HepG2 (cell line): ENCODE measurements around the gene GCNT2. TPM values are rescaled to one million over a fixed set of nuclear protein-coding genes. Genes with fewer than 3 reads are reported as not detected.

ENCODE experiments used
- ATAC-seq: fragments of 200-7000 bp; cut with Tn5 transposase; 3 replicates; pipeline ENCODE4 v1.9.1; 2020; ENCODE audit warnings: mild to moderate bottlenecking, moderate library complexity
- BruUV-seq: library from RNA; stranded (reverse); fragments of 400-500 nt; replicated peaks from 2 replicates; lab custom pipeline; 2021; lab: Mats Ljungman, UMichigan
- CTCF ChIA-PET: fragments of 300-600 bp; formaldehyde crosslinking; extraction: SDS; loops from one replicate; lab custom pipeline; 2021; ENCODE audit warnings: low total read pairs, inconsistent platforms, low intra/inter-chr PET ratio; lab: Yijun Ruan, JAX
- POLR2A ChIA-PET: fragments of 350-600 bp; sonication (Branson Sonifier 250); formaldehyde crosslinking; loops from one replicate; lab custom pipeline; 2020; ENCODE audit warnings: antibody characterized with exemption, inconsistent platforms; lab: Yijun Ruan, JAX
- DNase-seq: peaks from one replicate; pipeline ENCODE4 v3.0.0-alpha.2; 2015; ENCODE audit warnings: low spot score
- FAIRE-seq: peaks from 3 replicates; lab custom pipeline; 2011; peaks lifted over from hg19 to GRCh38; lab: Jason Lieb, UNC
- H2AFZ ChIP-seq: one replicate; pipeline ENCODE4 v1.6.1; 2011; ENCODE audit warnings: low read length, inconsistent platforms
- H3K27ac ChIP-seq: fragments of 300-600 bp; 3 replicates; pipeline ENCODE4 v1.8.0; 2011; ENCODE audit warnings: mixed run types, mild to moderate bottlenecking, mixed read lengths, low read length, inconsistent platforms; ENCODE audit not compliant: insufficient read depth; ENCODE audit errors: extremely low read length
- H3K27me3 ChIP-seq, 2 experiments: fragments of 200-600 bp in 1 of 2; 2 replicates in 1 of 2; 3 replicates in 1 of 2; pipeline versions ENCODE4 v1.6.0 to v1.8.0; 2011; ENCODE audit warnings: low read length in 2 of 2, mild to moderate bottlenecking in 2 of 2, moderate library complexity in 2 of 2, inconsistent platforms in 1 of 2; ENCODE audit not compliant: insufficient read depth in 2 of 2, control insufficient read depth in 1 of 2
- H3K36me3 ChIP-seq, 2 experiments: fragments of 200-600 bp in 1 of 2; replicated peaks in 1 of 2; 2 replicates in 1 of 2; 3 replicates in 1 of 2; pipeline versions ENCODE4 v1.5.1 to v1.8.0; 2011; ENCODE audit warnings: low read length in 2 of 2, inconsistent platforms in 1 of 2; ENCODE audit not compliant: insufficient read depth in 2 of 2, control insufficient read depth in 1 of 2
- H3K4me1 ChIP-seq: 2 replicates; pipeline ENCODE4 v1.5.1; 2012; ENCODE audit warnings: low read length, inconsistent platforms; ENCODE audit not compliant: insufficient read depth
- H3K4me2 ChIP-seq: 2 replicates; pipeline ENCODE4 v1.6.0; 2011; ENCODE audit warnings: low read depth, low read length, inconsistent platforms
- H3K4me3 ChIP-seq, 3 experiments: fragments of 200-600 bp in 1 of 3; sonication (generic), shearing (Covaris generic) in 1 of 3; replicated peaks in 1 of 3; 2 replicates each; pipeline ENCODE4 v1.5.1; 2011 to 2016; ENCODE audit warnings: low read length in 3 of 3, inconsistent platforms in 2 of 3, low read depth in 2 of 3, mild to moderate bottlenecking in 2 of 3, control low read depth in 1 of 3, mixed read lengths in 1 of 3; ENCODE audit not compliant: insufficient read depth in 1 of 3
- H3K79me2 ChIP-seq: one replicate; pipeline ENCODE4 v1.6.1; 2011; ENCODE audit warnings: low read length, inconsistent platforms; ENCODE audit not compliant: insufficient read depth
- H3K9ac ChIP-seq: 2 replicates; pipeline ENCODE4 v1.6.0; 2011; ENCODE audit warnings: mild to moderate bottlenecking, low read depth, low read length, inconsistent platforms; ENCODE audit not compliant: insufficient read depth
- H3K9me3 ChIP-seq: 2 replicates; pipeline ENCODE4 v1.5.1; 2012; ENCODE audit warnings: mild to moderate bottlenecking, low read length
- H4K20me1 ChIP-seq: 2 replicates; pipeline ENCODE4 v1.6.0; 2011; ENCODE audit warnings: inconsistent platforms, mild to moderate bottlenecking, low read length, moderate library complexity; ENCODE audit not compliant: insufficient read depth
- AGO1 ChIP-seq: fragments of 200-400 bp; formaldehyde crosslinking; IDR thresholded peaks from 2 replicates; pipeline ENCODE4 v1.6.1; 2017; ENCODE audit warnings: mild to moderate bottlenecking, low read depth, low read length, moderate library complexity; ENCODE audit not compliant: poor library complexity, severe bottlenecking
- CEBPG ChIP-seq: IDR thresholded peaks from 2 replicates; pipeline ENCODE4 v1.6.1; 2016
- CHD4 ChIP-seq: fragments of 200-600 bp; sonication (generic); IDR thresholded peaks from 2 replicates; pipeline ENCODE4 v1.7.0; 2017; ENCODE audit warnings: mild to moderate bottlenecking, low read length, borderline replicate concordance
- GZF1 ChIP-seq: sonication (generic); formaldehyde crosslinking; IDR thresholded peaks from 2 replicates; pipeline ENCODE4 v1.5.1; 2020; ENCODE audit warnings: mild to moderate bottlenecking, missing genetic modification reagents
- ISL2 ChIP-seq: sonication (generic); formaldehyde crosslinking; IDR thresholded peaks from 2 replicates; pipeline ENCODE4 v1.5.0; 2020; ENCODE audit warnings: missing genetic modification reagents
- MAZ ChIP-seq, 2 experiments: sonication (generic) in 1 of 2; formaldehyde crosslinking in 1 of 2; IDR thresholded peaks; 2 replicates each; pipeline versions ENCODE4 v1.5.0 to v1.6.1; 2012 to 2020; ENCODE audit warnings: low read depth in 2 of 2, mild to moderate bottlenecking in 2 of 2, borderline replicate concordance in 1 of 2, improper control_type of control experiment in 1 of 2, low read length in 1 of 2, missing genetic modification reagents in 1 of 2, moderate library complexity in 1 of 2
- PAF1 ChIP-seq: IDR thresholded peaks from 2 replicates; pipeline ENCODE4 v1.6.1; 2016; ENCODE audit warnings: missing genetic modification reagents, missing compliant biosample characterization
- ZFY ChIP-seq: sonication (generic); formaldehyde crosslinking; IDR thresholded peaks from 2 replicates; pipeline ENCODE4 v1.4.0; 2020; ENCODE audit warnings: missing genetic modification reagents
- ZNF235 ChIP-seq: sonication (generic); formaldehyde crosslinking; IDR thresholded peaks from 2 replicates; pipeline ENCODE4 v1.8.1; 2023; ENCODE audit warnings: mild to moderate bottlenecking, missing genetic modification reagents, borderline replicate concordance
- ZNF34 ChIP-seq: sonication (generic); formaldehyde crosslinking; IDR thresholded peaks from 2 replicates; pipeline ENCODE4 v1.4.0; 2020; ENCODE audit warnings: mild to moderate bottlenecking, missing genetic modification reagents, borderline replicate concordance
- ZNF615 ChIP-seq: sonication (generic); formaldehyde crosslinking; IDR thresholded peaks from 2 replicates; pipeline ENCODE4 v1.5.0; 2020; ENCODE audit warnings: mild to moderate bottlenecking, missing genetic modification reagents, borderline replicate concordance
- WGBS: methylation state at CpG from one replicate; pipeline ENCODE4 v1.1.6; 2017; ENCODE audit warnings: low lambda C conversion rate; 5-methylcytosine and 5-hydroxymethylcytosine counted together
- in situ Hi-C: cut with HindIII; loops from 2 replicates; pipeline ENCODE4 v1.10.0; 2017; ENCODE audit warnings: low pct_unique_long_range_greater_than_20kb; ENCODE audit not compliant: extremely low pct_ligation_motif_present
- intact Hi-C: fragments of 100-400 bp; cut with micrococcal nuclease; formaldehyde crosslinking; loops from one replicate; pipeline ENCODE4 v1.10.0; 2022; ENCODE audit not compliant: unreplicated experiment
- polyA plus RNA-seq, 8 experiments: library from polyadenylated mRNA; depleted of rRNA in 3 of 8; stranded (reverse) in 7 of 8; unstranded in 1 of 8; fragments of >200 nt; fragmentation: Illumina TruSeq in 4 of 8; extraction: Trizol in 4 of 8; gene quantifications; 2 replicates each; pipeline versions ENCODE4 v1.2.1 to v1.2.3, GENCODE V29; 2011 to 2016; ENCODE audit warnings: low read depth in 4 of 8, missing spikeins in 1 of 8, mixed read lengths in 1 of 8; ENCODE audit not compliant: insufficient read depth in 1 of 8
- total RNA-seq, 5 experiments: library from RNA; depleted of rRNA; stranded (reverse); fragments of >200 nt; fragmentation: Illumina TruSeq; extraction: Trizol; gene quantifications; 2 replicates each; pipeline ENCODE4 v1.2.3, GENCODE V29; 2016; ENCODE audit warnings: low read depth in 1 of 5
- TF ChIP-seq, protein P1 (sequence below): sonication (generic); formaldehyde crosslinking; IDR thresholded peaks from 2 replicates; pipeline ENCODE4 v1.4.0; 2020; ENCODE audit warnings: low read depth, mild to moderate bottlenecking, missing genetic modification reagents
- TF ChIP-seq, protein P2 (sequence below): sonication (generic); formaldehyde crosslinking; IDR thresholded peaks from 2 replicates; pipeline ENCODE4 v1.4.0; 2020; ENCODE audit warnings: missing genetic modification reagents, borderline replicate concordance
- TF ChIP-seq, protein P3 (sequence below): IDR thresholded peaks from 2 replicates; pipeline ENCODE4 v1.6.1; 2018; ENCODE audit warnings: missing genetic modification reagents
- TF ChIP-seq, protein P4 (sequence below): sonication (generic); formaldehyde crosslinking; IDR thresholded peaks from 2 replicates; pipeline ENCODE4 v1.4.0; 2020; ENCODE audit warnings: missing genetic modification reagents
- TF ChIP-seq, protein P5 (sequence below): sonication (generic); formaldehyde crosslinking; IDR thresholded peaks from 2 replicates; pipeline ENCODE4 v1.4.0; 2020; ENCODE audit warnings: missing genetic modification reagents

GCNT2 gene
- total and polyA plus RNA-seq, 2 of the 13 experiments (the other 11 are each of a cell fraction or from before 2014, with no cell fraction given): 11.8 to 31.9 TPM

DNA sequence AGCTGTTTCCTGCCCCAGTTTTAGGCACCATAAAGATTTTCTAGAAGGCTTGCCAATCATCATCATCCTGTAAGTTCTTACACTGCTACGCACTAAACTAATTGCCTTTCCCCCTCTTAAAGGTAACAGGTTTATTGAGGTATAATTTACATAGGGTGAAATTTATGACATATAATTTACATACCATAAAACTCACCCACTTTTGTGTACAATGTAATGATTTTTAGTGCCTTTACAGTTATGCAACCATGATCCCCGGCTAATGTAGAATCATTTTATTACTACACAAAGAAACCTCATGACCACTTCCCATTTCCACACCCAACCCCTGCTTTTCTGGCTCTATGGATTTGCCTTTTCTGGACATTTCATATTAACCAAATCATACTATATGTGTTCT, 21.1 kb downstream of the GCNT2 start:
- peaks cover 12% of the 10 kb centered on the region for H3K79me2 ChIP-seq
- ChIA-PET CTCF (no interaction called here), POLR2A (no interaction called here)
- BruUV-seq: no TSS peak
- no peak for FAIRE-seq
- no peak overlapping the region for H3K4me3 ChIP-seq
- no peak for TF ChIP-seq AGO1
- TF ChIP-seq, protein P1, sequence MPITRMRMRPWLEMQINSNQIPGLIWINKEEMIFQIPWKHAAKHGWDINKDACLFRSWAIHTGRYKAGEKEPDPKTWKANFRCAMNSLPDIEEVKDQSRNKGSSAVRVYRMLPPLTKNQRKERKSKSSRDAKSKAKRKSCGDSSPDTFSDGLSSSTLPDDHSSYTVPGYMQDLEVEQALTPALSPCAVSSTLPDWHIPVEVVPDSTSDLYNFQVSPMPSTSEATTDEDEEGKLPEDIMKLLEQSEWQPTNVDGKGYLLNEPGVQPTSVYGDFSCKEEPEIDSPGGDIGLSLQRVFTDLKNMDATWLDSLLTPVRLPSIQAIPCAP (CRISPR knock-in tag): no peak
- TF ChIP-seq ZFY: no peak
- TF ChIP-seq, protein P2, sequence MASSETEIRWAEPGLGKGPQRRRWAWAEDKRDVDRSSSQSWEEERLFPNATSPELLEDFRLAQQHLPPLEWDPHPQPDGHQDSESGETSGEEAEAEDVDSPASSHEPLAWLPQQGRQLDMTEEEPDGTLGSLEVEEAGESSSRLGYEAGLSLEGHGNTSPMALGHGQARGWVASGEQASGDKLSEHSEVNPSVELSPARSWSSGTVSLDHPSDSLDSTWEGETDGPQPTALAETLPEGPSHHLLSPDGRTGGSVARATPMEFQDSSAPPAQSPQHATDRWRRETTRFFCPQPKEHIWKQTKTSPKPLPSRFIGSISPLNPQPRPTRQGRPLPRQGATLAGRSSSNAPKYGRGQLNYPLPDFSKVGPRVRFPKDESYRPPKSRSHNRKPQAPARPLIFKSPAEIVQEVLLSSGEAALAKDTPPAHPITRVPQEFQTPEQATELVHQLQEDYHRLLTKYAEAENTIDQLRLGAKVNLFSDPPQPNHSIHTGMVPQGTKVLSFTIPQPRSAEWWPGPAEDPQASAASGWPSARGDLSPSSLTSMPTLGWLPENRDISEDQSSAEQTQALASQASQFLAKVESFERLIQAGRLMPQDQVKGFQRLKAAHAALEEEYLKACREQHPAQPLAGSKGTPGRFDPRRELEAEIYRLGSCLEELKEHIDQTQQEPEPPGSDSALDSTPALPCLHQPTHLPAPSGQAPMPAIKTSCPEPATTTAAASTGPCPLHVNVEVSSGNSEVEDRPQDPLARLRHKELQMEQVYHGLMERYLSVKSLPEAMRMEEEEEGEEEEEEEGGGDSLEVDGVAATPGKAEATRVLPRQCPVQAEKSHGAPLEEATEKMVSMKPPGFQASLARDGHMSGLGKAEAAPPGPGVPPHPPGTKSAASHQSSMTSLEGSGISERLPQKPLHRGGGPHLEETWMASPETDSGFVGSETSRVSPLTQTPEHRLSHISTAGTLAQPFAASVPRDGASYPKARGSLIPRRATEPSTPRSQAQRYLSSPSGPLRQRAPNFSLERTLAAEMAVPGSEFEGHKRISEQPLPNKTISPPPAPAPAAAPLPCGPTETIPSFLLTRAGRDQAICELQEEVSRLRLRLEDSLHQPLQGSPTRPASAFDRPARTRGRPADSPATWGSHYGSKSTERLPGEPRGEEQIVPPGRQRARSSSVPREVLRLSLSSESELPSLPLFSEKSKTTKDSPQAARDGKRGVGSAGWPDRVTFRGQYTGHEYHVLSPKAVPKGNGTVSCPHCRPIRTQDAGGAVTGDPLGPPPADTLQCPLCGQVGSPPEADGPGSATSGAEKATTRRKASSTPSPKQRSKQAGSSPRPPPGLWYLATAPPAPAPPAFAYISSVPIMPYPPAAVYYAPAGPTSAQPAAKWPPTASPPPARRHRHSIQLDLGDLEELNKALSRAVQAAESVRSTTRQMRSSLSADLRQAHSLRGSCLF (CRISPR knock-in tag): no peak
- TF ChIP-seq, protein P3, sequence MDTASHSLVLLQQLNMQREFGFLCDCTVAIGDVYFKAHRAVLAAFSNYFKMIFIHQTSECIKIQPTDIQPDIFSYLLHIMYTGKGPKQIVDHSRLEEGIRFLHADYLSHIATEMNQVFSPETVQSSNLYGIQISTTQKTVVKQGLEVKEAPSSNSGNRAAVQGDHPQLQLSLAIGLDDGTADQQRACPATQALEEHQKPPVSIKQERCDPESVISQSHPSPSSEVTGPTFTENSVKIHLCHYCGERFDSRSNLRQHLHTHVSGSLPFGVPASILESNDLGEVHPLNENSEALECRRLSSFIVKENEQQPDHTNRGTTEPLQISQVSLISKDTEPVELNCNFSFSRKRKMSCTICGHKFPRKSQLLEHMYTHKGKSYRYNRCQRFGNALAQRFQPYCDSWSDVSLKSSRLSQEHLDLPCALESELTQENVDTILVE (CRISPR knock-in tag): no peak
- no peak for TF ChIP-seq ZNF235 (CRISPR knock-in tag)
- TF ChIP-seq CEBPG: no peak
- TF ChIP-seq GZF1 (CRISPR knock-in tag): no peak
- TF ChIP-seq MAZ (IDR thresholded peaks at IDR 0.05; ENCODE audit: borderline replicate concordance, low read depth, low read length): no peak
- no peak for TF ChIP-seq MAZ (CRISPR knock-in tag; IDR thresholded peaks at IDR 0.05; ENCODE audit: low read depth)
- TF ChIP-seq, protein P4, sequence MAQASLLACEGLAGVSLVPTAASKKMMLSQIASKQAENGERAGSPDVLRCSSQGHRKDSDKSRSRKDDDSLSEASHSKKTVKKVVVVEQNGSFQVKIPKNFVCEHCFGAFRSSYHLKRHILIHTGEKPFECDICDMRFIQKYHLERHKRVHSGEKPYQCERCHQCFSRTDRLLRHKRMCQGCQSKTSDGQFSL (CRISPR knock-in tag): no peak
- no peak for TF ChIP-seq CHD4
- no peak for TF ChIP-seq PAF1 (CRISPR knock-in tag)
- TF ChIP-seq, protein P5, sequence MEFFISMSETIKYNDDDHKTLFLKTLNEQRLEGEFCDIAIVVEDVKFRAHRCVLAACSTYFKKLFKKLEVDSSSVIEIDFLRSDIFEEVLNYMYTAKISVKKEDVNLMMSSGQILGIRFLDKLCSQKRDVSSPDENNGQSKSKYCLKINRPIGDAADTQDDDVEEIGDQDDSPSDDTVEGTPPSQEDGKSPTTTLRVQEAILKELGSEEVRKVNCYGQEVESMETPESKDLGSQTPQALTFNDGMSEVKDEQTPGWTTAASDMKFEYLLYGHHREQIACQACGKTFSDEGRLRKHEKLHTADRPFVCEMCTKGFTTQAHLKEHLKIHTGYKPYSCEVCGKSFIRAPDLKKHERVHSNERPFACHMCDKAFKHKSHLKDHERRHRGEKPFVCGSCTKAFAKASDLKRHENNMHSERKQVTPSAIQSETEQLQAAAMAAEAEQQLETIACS: no peak
- TF ChIP-seq ZNF34 (CRISPR knock-in tag): no peak
- no peak for TF ChIP-seq ISL2 (CRISPR knock-in tag)
- no peak for TF ChIP-seq ZNF615 (CRISPR knock-in tag)
- H3K9me3 ChIP-seq: no peaks in the 10 kb centered on the region
- peaks cover 0 to 4% of the 10 kb centered on the region in 2 experiments; a peak in 1 of 5 replicates for H3K36me3 ChIP-seq
- H3K9ac ChIP-seq: no peak overlapping the region
- no peak for DNase-seq
- no peaks in the 10 kb centered on the region; the same call in 1 of the 2 replicates for H4K20me1 ChIP-seq
- H3K27ac ChIP-seq: no peak overlapping the region
- no peak overlapping the region for H3K4me2 ChIP-seq
- H3K4me1 ChIP-seq: peaks cover 12% of the 10 kb centered on the region
- no peak overlapping the region for H2AFZ ChIP-seq
- intact Hi-C loops (no loop called here), in situ Hi-C loops (no loop called here)
- 93% methylated on average over 2 of the region's 2 CpGs for WGBS
- ATAC-seq: no peak
- H3K27me3 ChIP-seq: no peaks in the 10 kb centered on the region
